ENCODE data around the gene RPS23. TPM values are rescaled to one million over a fixed set of nuclear protein-coding genes. Genes with fewer than 3 reads are reported as not detected.
A peak's percentile ranks its signal among the peaks of the same experiment; 100 is the strongest.

RPS23 gene
- total and polyA plus RNA-seq, 4 donors = 1,344 to 3,154 (median 1,636) TPM

DNA sequence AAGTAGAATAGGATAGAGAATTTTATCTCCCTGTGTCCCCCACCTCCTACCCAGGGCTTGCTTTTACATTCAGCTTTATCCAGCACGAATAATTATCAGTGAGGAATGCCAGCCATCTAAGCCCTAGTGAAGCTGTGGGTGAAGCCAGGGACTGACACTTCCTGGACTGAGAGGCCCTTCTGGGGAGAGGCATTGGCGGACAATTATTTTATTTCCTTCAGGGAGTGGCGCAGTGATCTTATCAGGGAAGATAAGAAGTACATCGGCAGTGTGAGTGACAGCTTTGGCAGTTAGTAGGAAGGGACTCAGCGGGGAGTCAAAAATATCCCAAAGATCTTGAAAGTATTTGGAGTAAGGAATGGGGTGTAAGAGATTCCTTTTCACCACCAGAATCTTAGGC lies 34.9 kb upstream of the RPS23 start:
- Histone ChIP-seq H3K27me3 (ENCODE audit: control insufficient read depth, insufficient read depth, low read length) (no peaks in the 10 kb centered on the region), H3K4me3 (ENCODE audit: low read depth, low read length) (no peak overlapping the region), H3K4me1 (ENCODE audit: control insufficient read depth, insufficient read depth, low read length) (no peaks in the 10 kb centered on the region), H3K27ac (ENCODE audit: low read depth, low read length) (no peak overlapping the region), H3K36me3 (ENCODE audit: control insufficient read depth, insufficient read depth, low read length) (peaks cover 5% of the 10 kb centered on the region), H3K9me3 (ENCODE audit: control insufficient read depth, insufficient read depth, low read length) (no peaks in the 10 kb centered on the region)
- WGBS (ENCODE audit: insufficient coverage) = 78% methylated on average over 4 of the region's 5 CpGs
- DNase-seq (ENCODE audit: low read depth in 4 of 6, low spot score in 6 of 6) = no peak

DNA sequence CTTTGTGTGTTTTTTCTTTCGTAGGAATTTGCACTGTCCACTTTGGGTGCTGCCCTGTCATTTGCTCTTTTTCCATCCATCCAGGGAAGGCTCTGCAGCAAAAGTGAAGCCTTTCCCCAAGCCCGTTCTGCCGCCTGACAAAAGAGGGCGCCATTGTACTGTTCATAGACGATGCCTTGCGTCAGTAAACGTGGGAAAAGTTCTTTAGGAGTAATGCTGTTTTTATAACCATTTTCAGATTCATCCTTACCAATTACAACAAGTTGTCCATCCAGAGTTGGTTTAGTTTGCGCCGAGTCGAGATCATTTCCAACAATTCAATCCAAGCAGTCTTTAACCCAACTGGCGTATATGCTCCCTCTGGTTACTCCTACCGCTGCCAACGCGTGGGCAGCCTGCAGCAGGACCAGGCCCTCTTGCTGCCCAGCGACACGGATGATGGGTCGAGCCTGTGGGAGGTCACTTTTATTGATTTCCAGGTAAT lies 34.3 kb upstream of the RPS23 start:
- WGBS (ENCODE audit: insufficient coverage) = 53% methylated on average over 10 of the region's 17 CpGs
- Histone ChIP-seq H3K4me1 (ENCODE audit: control insufficient read depth, insufficient read depth, low read length) (no peaks in the 10 kb centered on the region), H3K36me3 (ENCODE audit: control insufficient read depth, insufficient read depth, low read length) (peaks cover 5% of the 10 kb centered on the region), H3K9me3 (ENCODE audit: control insufficient read depth, insufficient read depth, low read length) (no peaks in the 10 kb centered on the region), H3K27ac (ENCODE audit: low read depth, low read length) (no peak overlapping the region), H3K4me3 (ENCODE audit: low read depth, low read length) (no peak overlapping the region), H3K27me3 (ENCODE audit: control insufficient read depth, insufficient read depth, low read length) (no peaks in the 10 kb centered on the region)
- peak; percentile 38 to 88 (median 48) for DNase-seq (ENCODE audit: low read depth in 4 of 6, low spot score in 6 of 6)

DNA sequence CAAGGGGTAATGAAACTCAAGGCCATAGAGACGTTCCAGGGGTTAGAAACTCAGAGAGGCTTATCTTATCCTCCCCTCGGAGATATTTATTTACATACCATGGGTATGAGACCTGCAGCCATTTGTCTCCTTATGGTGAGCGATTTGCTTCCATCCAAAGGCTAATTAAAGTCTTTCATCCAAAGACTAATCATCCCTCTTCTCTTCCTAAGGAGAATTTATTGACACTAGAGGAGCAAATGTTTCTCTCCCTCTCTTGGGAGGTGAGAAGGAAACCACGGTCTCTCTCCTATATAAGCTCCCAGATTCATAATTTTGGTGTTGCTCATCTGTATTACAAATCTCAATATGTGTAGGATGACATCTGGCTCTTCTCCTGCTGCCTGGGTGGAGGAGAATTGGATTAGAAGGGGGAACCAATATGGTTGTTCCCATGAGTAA lies 31.0 kb upstream of the RPS23 start:
- H3K4me3 ChIP-seq (ENCODE audit: low read depth, low read length) = no peak overlapping the region
- H3K36me3 ChIP-seq (ENCODE audit: control insufficient read depth, insufficient read depth, low read length) = peaks cover 5% of the 10 kb centered on the region
- WGBS (ENCODE audit: insufficient coverage) = no CpG with 5 or more reads among the region's 4 CpGs

DNA sequence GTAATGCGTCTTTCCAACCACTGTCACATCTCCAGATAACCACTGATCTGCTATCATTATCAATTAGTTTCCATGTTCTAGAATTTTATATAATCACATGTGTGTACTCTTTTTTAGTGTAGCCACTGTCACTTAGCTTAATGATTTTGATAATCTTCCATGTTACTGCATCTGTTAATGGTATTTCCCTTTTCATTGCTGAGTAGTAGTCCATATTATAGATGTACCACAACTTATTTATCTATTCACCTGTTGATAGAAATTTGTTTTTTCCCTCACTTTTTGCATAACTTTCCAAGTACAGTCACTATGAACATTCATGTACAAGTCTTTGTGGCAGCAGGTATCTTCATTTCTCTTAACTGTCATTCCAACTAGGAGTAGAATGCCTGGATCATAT lies 30.3 kb upstream of the RPS23 start:
- H3K9me3 ChIP-seq (ENCODE audit: control insufficient read depth, insufficient read depth, low read length) = no peaks in the 10 kb centered on the region
- no peak overlapping the region for H3K4me3 ChIP-seq (ENCODE audit: low read depth, low read length)
- H3K36me3 ChIP-seq (ENCODE audit: control insufficient read depth, insufficient read depth, low read length) = peaks cover 5% of the 10 kb centered on the region
- WGBS (ENCODE audit: insufficient coverage) = no CpG with 5 or more reads among the region's 1 CpG
- no peak overlapping the region for H3K27ac ChIP-seq (ENCODE audit: low read depth, low read length)
- DNase-seq (ENCODE audit: low read depth in 4 of 6, low spot score in 6 of 6) = no peak
- no peaks in the 10 kb centered on the region for H3K4me1 ChIP-seq (ENCODE audit: control insufficient read depth, insufficient read depth, low read length)
- H3K27me3 ChIP-seq (ENCODE audit: control insufficient read depth, insufficient read depth, low read length) = no peaks in the 10 kb centered on the region

More for the DNA sequence above, 31.0 kb upstream of the RPS23 start:
- no peaks in the 10 kb centered on the region for H3K27me3 ChIP-seq (ENCODE audit: control insufficient read depth, insufficient read depth, low read length)
- no peaks in the 10 kb centered on the region for H3K9me3 ChIP-seq (ENCODE audit: control insufficient read depth, insufficient read depth, low read length)
- H3K4me1 ChIP-seq (ENCODE audit: control insufficient read depth, insufficient read depth, low read length) = no peaks in the 10 kb centered on the region
- no peak overlapping the region for H3K27ac ChIP-seq (ENCODE audit: low read depth, low read length)
- DNase-seq (ENCODE audit: low read depth in 4 of 6, low spot score in 6 of 6) = no peak

DNA sequence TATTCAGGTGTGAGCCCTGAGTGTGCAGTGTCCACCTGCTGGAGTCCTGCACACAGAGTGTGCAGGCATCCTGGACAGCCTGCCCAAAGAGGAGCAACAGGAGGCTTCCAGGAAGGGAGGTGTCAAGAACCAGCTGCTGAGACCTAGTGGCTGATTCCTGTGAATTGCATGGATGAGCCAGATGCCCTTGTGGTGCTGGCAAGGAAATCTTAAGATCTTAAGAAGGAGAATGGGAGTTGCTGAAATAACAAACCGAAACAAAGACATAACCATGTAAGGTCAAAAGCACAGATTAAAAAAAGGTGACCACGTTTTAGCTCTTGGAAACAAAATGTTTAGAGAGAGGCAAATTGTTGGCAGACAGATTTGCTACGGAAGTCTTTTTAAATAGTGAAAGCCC lies 29.3 kb upstream of the RPS23 start:
- Histone ChIP-seq H3K4me1 (ENCODE audit: control insufficient read depth, insufficient read depth, low read length) (no peaks in the 10 kb centered on the region), H3K27ac (ENCODE audit: low read depth, low read length) (no peak overlapping the region), H3K36me3 (ENCODE audit: control insufficient read depth, insufficient read depth, low read length) (peaks cover 3% of the 10 kb centered on the region), H3K27me3 (ENCODE audit: control insufficient read depth, insufficient read depth, low read length) (no peaks in the 10 kb centered on the region), H3K9me3 (ENCODE audit: control insufficient read depth, insufficient read depth, low read length) (no peaks in the 10 kb centered on the region), H3K4me3 (ENCODE audit: low read depth, low read length) (no peak overlapping the region)
- DNase-seq (ENCODE audit: low read depth in 4 of 6, low spot score in 6 of 6) = no peak
- no CpG with 5 or more reads among the region's 3 CpGs for WGBS (ENCODE audit: insufficient coverage)

DNA sequence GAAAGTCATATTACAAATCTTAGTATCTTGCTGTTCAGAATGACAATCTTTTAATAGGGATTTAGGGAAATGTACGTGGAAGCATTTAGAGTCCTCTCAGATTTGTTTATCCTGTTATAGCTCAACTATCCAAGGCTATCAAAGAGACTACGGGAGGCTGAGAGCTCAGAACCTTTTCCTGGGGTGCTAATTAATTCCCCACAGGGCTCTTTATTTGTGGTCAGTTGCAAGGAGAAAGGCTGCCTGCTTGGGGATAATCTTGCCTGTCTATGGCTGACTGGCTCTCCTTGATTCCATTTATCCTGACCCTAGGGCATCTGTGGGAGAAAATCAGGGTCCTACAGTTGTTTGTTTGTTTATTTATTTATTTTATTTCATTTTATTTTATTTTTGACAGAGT lies 28.0 kb upstream of the RPS23 start:
- peak in 1 of 6 donors; percentile 17 for DNase-seq (ENCODE audit: low read depth in 4 of 6, low spot score in 6 of 6)
- H3K4me3 ChIP-seq (ENCODE audit: low read depth, low read length) = no peak overlapping the region
- H3K36me3 ChIP-seq (ENCODE audit: control insufficient read depth, insufficient read depth, low read length) = no peaks in the 10 kb centered on the region
- WGBS (ENCODE audit: insufficient coverage) = no CpG with 5 or more reads among the region's 2 CpGs
- H3K27ac ChIP-seq (ENCODE audit: low read depth, low read length) = no peak overlapping the region
- no peaks in the 10 kb centered on the region for H3K4me1 ChIP-seq (ENCODE audit: control insufficient read depth, insufficient read depth, low read length)
- no peaks in the 10 kb centered on the region for H3K9me3 ChIP-seq (ENCODE audit: control insufficient read depth, insufficient read depth, low read length)
- no peaks in the 10 kb centered on the region for H3K27me3 ChIP-seq (ENCODE audit: control insufficient read depth, insufficient read depth, low read length)

DNA sequence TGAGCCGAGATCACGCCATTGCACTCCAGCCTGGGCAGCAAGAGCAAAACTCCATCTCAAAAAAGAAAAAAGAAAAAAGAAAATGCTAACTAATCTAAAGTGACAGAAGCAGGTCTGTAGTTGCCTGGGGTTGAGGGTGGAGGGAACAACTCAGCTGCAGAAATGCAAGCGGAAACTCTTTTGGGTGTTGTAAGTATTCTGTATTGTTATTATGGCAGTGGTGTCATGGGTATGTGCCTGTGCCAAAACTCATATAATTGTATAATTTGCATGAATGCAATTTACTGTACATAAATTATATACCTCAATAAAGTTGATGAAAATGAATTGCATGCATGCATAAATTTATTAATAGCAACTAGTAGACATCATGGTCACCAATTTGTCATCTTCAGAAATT lies 23.0 kb upstream of the RPS23 start:
- peak in 1 of 6 donors; percentile 53 for DNase-seq (ENCODE audit: low read depth in 4 of 6, low spot score in 6 of 6)

DNA sequence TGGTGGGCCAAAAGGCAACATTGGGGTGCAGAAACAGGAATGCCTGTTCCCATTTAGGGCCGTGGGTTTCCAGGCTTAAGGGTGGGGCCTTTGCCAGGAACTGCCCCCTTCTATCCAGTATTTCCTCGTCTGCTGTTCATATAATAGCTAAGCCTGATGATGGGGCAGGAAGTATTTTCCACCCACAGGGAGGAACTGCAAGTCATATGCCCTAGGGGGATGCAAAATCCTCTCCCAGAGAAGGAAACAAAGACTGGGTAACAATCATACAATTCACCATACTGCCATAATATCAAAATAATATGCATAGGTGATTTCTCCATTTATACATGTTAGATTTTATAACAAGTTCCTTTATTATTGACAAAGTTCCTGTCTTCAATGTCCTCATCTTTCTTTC lies 20.5 kb upstream of the RPS23 start:
- no peaks in the 10 kb centered on the region for H3K27me3 ChIP-seq (ENCODE audit: control insufficient read depth, insufficient read depth, low read length)
- no peak for DNase-seq (ENCODE audit: low read depth in 4 of 6, low spot score in 6 of 6)
- H3K36me3 ChIP-seq (ENCODE audit: control insufficient read depth, insufficient read depth, low read length) = no peaks in the 10 kb centered on the region
- no peaks in the 10 kb centered on the region for H3K9me3 ChIP-seq (ENCODE audit: control insufficient read depth, insufficient read depth, low read length)
- peaks cover 3% of the 10 kb centered on the region for H3K4me1 ChIP-seq (ENCODE audit: control insufficient read depth, insufficient read depth, low read length)
- no peak overlapping the region for H3K4me3 ChIP-seq (ENCODE audit: low read depth, low read length)
- H3K27ac ChIP-seq (ENCODE audit: low read depth, low read length) = no peak overlapping the region
- WGBS (ENCODE audit: insufficient coverage) = no CpG with 5 or more reads among the region's 2 CpGs

More for the DNA sequence above, 23.0 kb upstream of the RPS23 start:
- H3K4me3 ChIP-seq (ENCODE audit: low read depth, low read length) = no peak overlapping the region
- no peaks in the 10 kb centered on the region for H3K9me3 ChIP-seq (ENCODE audit: control insufficient read depth, insufficient read depth, low read length)
- WGBS (ENCODE audit: insufficient coverage) = no CpG with 5 or more reads among the region's 3 CpGs
- H3K27ac ChIP-seq (ENCODE audit: low read depth, low read length) = no peak overlapping the region
- H3K36me3 ChIP-seq (ENCODE audit: control insufficient read depth, insufficient read depth, low read length) = no peaks in the 10 kb centered on the region
- no peaks in the 10 kb centered on the region for H3K27me3 ChIP-seq (ENCODE audit: control insufficient read depth, insufficient read depth, low read length)
- H3K4me1 ChIP-seq (ENCODE audit: control insufficient read depth, insufficient read depth, low read length) = no peaks in the 10 kb centered on the region

DNA sequence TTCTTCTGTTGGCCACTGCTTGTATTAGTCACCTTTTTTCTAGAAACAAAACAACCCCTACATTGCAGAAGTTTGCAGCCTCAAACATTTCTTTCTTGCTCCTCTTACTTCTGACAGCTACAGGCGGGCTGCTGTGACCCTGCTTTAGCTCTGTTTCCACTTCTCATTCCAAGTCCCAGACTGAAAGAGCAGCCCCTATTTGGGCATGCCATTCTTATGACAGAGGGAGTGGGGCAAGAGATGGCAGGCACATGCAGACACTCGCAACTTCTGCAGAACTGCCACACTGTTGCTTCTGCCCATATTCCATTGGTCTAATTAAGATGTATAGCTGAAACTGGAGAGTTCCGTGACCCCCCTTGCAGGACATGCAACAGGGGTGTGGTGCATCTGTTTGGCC lies 19.6 kb upstream of the RPS23 start:
- DNase-seq (ENCODE audit: low read depth in 4 of 6, low spot score in 6 of 6) = no peak
- no peaks in the 10 kb centered on the region for H3K27me3 ChIP-seq (ENCODE audit: control insufficient read depth, insufficient read depth, low read length)
- no peaks in the 10 kb centered on the region for H3K9me3 ChIP-seq (ENCODE audit: control insufficient read depth, insufficient read depth, low read length)
- H3K36me3 ChIP-seq (ENCODE audit: control insufficient read depth, insufficient read depth, low read length) = no peaks in the 10 kb centered on the region
- H3K27ac ChIP-seq (ENCODE audit: low read depth, low read length) = no peak overlapping the region
- peaks cover 3% of the 10 kb centered on the region for H3K4me1 ChIP-seq (ENCODE audit: control insufficient read depth, insufficient read depth, low read length)
- WGBS (ENCODE audit: insufficient coverage) = 67% methylated on average over 3 of the region's 3 CpGs
- H3K4me3 ChIP-seq (ENCODE audit: low read depth, low read length) = no peak overlapping the region

DNA sequence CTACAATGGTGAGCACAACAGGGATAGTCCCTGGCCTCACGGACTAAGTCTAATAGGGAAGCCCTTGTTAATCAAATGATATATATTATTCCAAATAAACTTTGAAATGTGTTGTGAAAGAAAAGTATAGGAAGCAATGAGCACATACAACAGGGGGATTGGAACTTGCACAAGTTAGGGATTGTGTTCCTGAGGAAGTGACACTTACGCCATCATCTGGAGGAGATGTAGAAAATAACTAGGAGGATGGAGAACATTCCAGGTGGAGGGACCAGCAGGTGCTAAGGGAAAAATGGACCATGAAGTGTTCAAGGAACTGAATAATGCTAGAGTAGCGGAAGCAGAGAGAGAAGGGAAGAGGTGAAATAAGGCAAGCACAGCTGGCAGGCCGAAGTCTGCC lies 18.8 kb upstream of the RPS23 start:
- H3K4me1 ChIP-seq (ENCODE audit: control insufficient read depth, insufficient read depth, low read length) = peaks cover 3% of the 10 kb centered on the region
- WGBS (ENCODE audit: insufficient coverage) = 98% methylated on average over 3 of the region's 4 CpGs
- H3K9me3 ChIP-seq (ENCODE audit: control insufficient read depth, insufficient read depth, low read length) = no peaks in the 10 kb centered on the region
- DNase-seq (ENCODE audit: low read depth in 4 of 6, low spot score in 6 of 6) = no peak
- H3K27me3 ChIP-seq (ENCODE audit: control insufficient read depth, insufficient read depth, low read length) = no peaks in the 10 kb centered on the region
- no peak overlapping the region for H3K27ac ChIP-seq (ENCODE audit: low read depth, low read length)
- no peaks in the 10 kb centered on the region for H3K36me3 ChIP-seq (ENCODE audit: control insufficient read depth, insufficient read depth, low read length)
- H3K4me3 ChIP-seq (ENCODE audit: low read depth, low read length) = no peak overlapping the region

Data from spinal cord (tissue), 10 donors.